Left renal pelvis (tissue), 4 donors: ENCODE results near the gene IL1RL2. TPM values are rescaled to one million over a fixed set of nuclear protein-coding genes. Genes with fewer than 3 reads are reported as not detected.
A peak's percentile ranks its signal among the peaks of the same experiment; 100 is the strongest.

Experiments used
- DNase-seq, 4 donors: peaks; one replicate each; pipeline ENCODE4 v3.0.0-alpha.2; 2013; ENCODE audit warnings: low read depth in 4 of 4, low spot score in 3 of 4
- polyA plus RNA-seq, 4 donors: library from polyadenylated mRNA; unstranded; fragments of 120-200 nt; gene quantifications; one replicate each; pipeline ENCODE4 v1.2.1, GENCODE V29; 2013; ENCODE audit not compliant: insufficient read length in 4 of 4

Gene IL1RL2
- polyA plus RNA-seq, 4 donors, result 0.37 to 1.2 (median 1.1) TPM

DNA sequence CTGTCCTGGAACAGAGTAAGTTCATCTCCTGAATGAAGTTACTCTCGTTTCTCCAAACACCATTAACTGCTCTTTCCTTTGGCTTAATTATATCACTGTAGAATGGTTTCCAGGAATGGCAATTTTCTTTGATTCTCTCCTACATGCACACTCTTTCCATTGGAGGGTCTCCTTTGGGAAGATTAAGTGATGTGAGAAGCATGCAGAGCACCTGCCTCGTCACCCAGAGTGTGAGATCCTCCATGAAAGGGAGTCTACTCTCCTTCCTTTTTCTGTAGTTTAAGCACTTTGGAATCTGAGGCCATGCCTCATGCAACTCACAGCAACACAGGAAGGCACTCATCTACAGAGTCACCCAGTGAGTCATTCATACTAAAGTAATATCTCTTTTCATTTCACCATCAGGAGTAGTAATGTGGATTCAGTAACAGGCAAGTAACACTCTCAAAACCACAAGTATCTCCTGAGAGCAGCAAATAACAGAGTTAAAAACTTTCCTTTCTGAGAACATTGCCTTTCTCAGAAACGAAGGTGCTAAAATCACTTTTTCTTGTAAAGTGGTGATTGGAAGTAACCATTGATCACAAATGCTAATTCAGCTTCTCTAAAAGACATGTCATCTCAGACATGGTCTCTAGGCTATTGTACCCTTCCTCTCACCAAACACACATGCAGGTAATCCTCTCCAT is 71.7 kb downstream of the IL1RL2 start:
- DNase-seq, result no peak

DNA sequence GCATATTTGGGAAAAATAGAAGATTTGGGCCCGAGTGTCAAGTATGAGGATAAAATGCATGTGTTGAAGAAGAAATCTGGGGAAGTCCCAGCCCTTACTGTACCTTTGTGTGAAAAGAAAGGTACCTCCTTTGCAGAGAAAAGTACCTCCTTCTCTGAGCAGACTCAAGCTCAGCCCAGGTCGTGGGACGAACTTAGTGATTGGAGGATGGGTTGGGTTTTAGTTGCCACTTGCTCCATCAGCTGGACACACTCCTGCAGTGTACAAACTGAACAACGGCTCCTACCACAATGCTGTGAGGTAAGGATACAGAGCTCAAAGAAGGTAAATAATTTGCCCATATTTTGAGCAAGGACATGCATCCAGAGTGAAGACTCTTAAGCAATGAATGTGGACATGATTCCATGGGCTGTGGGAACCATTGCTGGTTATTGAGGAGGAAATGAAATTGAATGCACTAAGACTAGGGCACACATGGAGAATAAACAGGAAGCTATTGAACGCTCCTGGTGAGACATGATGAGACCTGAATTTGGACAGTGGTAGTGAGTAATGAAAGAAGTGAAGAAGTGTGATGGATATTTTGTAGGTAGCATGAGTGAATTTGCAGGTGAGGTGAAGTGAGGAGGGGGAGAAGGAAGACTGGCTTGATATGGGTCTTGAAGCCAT is 74.8 kb downstream of the IL1RL2 start:
- no peak for DNase-seq

DNA sequence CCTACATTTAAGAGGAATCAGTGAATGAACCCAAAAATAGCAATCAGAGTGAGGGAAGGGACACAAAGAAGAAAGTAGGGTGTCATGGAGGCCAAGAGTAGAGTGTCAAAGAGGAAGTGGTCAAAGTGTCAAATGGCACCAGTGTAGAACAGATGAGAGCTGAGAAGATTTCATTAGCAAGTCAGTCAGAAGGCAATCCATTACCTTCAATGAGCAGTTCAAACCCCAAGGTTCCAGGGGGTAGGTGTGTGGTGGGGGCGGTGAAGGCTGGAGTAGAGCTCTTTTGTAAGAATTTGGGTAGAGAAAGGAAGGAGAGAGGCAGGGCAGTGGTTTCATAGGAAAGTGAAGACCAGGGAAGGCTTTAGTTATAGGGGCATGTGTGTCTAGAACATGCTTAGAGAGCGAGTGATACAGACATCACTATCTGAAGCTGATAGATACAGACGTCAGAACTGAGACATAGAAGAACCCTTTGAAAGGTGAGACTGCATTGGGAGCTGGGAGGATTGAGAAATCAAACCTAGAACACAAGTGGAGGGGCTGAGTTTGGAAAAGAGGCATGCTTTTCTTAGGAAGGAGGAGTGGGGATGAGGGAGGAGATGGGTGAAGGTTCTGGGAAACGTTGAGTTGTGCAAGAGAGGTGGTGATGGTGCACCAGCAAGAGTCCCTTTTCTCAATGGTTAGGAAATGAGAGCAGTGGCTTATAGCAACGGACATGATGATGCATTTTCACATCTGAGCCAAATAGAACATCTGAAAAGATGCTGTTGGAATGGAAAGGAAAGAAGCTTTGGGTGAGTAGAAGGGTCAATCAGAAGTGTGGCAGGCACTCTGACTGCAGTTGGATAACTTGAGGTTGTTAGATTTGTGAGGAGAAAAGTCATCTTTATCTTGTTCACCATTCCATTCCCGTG is 75.7 kb downstream of the IL1RL2 start:
- no peak for DNase-seq

DNA sequence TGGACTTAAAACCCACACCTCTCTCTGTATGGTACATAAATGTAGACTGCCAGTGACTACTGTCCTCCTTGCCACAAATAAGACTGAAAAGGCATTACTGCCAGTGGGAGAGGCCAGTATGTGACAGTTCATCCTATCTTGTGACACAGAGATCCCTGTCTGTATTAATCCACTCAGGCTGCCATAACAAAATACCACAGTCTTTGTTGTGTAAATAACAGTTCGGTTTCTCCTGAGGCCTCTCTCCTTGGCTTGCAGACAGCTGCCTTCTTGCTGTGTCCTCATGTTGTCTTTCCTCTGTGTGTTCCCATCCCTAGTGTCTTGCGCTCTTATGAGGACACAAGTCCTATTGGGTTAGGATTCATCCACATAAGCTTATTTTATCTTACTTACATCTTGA is 78.1 kb downstream of the IL1RL2 start:
- DNase-seq, result no peak

DNA sequence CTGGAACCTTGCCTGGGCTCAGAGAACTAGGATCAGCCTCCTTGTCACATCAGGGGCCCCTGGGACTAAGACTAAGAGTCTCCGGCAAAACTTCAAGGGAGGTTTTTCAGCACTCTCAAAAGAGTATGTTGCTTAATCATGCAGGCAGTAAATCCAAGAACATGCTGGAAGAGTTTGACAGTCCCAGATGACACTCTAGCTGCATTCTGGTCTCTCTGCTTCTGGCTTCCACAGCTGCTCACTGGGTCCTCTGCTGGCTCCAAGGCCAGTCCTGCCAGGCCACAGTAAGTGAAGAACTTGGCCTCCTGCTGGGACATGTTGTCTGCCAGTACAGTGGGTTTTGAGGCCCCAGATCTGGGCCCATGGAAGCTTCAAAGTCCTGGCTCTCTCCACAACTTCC is 79.4 kb downstream of the IL1RL2 start:
- DNase-seq, result no peak

DNA sequence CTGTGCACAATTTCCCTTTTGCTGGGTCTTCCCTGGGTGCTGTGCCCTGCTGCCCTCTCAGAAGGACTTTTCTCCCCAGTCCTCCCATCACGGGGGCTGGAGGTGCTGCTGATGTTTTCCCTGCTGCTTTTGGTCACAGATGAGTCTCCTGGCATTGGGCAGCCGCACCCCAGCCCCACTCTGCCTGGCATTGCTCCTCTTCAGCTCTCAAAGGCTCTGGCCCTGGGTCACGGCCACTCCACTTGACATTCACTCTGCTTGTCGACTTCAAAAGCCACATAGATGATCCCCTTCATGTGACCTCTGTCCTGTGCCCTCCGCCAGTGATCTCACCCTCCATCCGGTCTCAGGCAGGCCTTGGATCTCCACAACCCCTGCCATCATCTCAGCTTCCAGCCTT is 81.0 kb downstream of the IL1RL2 start:
- DNase-seq, result no peak

DNA sequence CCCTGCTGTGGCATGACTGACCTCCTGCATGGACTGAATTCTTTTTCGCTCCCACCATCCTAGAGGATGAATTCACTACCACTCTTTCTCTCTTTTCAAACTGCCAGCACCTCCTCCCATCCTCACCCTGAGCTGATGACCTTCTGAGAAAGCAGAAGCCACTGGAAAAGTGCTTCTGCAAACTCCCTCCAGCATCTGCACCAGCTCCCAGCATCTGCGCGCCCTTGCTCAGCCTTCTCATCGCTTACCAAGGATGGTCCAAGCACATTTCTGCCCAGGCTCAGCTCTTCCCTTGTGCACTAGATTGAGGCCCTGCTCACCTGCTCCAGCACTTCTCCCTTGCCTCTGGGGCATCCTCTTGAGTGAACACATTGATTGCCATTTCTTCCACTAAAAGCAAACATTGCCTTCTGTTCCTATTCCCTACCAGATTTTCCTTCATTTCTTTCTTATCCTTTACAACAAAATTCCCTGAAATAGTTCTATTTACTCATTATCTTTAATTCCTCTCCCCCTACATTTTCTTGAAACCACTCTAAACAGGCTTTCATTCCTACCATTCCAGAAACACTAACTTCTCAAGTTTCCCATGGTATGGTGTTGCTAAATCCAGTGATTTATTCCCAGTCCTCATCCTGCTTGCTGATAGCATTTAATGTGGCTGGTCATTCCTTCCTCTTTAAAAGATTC is 81.8 kb downstream of the IL1RL2 start:
- peak in 1 of 4 donors; percentile 36 for DNase-seq

DNA sequence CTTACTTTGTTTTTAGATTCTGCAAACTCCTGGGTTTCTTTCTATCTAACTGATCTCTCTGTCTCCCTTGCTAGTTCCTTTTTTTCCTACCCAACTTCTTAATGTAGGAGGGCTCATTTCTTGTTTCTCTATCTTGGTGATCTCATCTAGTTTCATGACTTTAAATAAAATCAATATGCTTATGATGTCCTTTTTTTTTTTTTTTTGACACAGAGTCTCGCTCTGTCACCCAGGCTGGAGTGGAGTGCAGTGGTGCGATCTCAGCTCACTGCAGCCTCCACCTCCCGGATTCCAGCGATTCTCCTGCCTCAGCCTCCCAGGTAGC is 82.3 kb downstream of the IL1RL2 start:
- no peak for DNase-seq

DNA sequence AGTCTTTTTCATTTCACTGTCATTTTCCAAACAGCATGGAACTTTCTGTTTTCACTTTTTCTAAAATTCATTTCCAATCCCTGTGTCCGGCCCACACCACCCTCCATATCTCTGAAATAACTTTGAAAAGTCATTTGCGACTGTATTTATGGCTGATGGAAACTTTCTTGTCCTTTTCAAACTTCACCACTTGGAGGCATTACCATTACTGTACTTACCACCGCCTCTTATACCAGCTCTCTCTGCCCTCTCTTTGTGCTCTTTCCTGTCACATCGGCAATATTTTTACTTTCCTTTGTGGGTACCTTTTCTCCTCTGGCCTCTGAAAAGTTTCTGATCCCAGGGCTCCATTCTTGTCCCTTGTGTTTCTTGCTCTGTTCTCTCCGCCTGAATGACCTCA is 85.0 kb downstream of the IL1RL2 start:
- no peak for DNase-seq

DNA sequence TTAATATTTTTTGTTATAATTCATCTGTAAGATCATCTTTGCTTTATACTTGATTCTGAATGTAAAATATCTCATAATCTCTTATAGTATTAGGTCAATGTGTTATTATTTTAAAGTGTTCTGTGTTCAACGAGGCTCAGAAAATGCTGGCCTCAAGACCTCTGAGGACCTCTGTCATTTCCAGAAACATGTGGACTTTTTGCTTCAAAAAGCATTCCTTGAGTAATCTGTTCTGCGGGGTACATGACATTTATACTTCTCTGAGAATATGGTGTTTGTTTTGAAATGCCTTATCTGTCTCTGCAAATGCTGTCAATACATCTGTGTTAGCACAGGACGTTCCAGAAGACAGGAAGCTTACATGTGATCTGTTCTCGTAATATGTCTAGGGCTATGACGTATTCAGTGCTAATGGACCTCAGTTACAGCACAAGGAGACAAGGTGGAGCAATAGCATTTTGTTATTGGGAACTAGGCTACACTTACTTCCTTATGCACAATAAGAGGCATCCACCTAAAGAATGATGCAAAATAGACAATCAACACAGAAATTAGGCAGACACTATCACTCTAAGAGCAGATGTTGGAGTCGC is 86.9 kb downstream of the IL1RL2 start:
- no peak for DNase-seq

DNA sequence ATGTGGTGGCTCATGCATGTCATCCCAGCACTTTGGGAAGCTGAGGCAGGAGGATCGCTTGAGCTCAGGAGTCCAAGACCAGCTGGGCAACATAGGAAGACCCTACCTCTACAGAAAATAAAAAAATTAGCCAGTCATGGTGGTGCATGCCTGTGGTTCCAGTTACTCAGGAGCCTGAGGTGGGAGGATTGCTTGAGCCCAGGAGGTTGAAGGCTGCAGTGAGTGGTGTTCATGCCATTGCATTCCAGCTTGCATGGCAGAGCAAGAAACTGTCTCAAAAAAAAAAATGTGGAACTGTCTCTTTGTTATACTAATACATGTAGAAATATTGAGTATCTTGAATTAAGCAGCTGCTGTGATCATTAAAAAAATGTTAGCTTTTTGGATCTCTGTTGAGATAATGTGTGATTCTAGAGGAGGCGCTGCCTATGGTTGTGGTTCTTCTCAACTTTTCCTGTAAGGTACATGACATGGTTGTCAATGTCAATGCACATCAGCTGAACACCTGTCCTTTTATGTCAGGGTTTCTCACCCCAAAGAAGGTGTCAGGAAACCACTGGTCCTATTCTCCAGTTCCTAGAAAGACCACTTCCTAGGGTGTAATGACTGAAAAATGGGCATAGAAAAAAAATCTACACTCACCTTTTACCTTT is 89.9 kb downstream of the IL1RL2 start:
- no peak for DNase-seq

DNA sequence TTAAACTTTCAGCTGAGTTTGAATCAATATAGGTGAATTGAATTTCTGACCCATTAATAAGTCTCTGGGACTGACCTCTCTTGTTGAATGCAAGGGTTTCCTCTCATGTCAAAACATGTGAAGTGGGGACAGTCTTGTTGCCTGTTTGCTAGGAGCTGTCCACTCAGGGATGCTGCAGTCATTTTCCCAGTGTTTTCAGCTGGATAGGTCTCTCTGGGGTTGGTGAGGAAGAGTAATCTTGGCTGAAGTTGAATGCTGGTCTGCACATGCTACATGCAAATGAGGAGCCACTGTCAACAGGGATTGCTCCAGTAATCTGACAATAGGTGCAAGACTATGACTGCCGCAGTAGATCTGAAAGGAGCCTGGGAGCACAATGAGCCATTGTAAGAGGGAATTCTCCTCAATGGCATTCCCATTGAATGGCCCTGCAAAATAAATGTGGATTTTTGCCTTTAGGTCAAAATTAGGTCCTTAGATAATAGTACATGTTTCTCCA is 90.4 kb downstream of the IL1RL2 start:
- DNase-seq, result no peak

DNA sequence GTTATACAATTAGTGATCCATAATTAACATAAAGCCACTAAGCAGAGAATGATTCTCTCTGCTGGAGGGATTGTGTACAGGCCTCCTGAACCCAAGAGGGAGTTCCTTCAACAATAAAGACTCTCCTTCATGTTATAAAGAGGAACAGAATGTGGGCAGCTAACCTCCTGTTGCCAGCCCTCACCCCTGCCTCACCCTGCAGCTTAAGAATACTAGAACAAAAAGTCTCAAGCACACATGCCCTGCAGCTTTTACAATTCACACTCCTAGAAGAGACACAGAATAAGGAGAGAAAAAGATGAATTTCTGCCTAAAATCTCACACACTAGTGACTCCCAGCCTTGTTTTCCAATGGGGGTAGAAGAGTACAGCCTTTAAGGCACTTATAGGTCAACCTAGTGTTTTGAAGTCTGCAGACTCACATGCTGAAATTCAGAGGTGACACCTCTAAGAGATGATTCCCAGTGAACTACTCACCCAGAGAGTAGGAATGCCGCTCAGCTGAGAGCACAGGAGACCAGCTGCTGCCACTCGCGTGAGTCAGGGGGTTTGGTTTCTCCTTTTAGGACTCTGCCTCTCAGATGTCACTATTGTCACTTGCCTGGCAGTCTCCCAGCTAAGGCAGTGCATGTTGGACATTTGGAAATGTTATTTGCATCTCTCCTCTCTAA is 92.0 kb downstream of the IL1RL2 start:
- no peak for DNase-seq

DNA sequence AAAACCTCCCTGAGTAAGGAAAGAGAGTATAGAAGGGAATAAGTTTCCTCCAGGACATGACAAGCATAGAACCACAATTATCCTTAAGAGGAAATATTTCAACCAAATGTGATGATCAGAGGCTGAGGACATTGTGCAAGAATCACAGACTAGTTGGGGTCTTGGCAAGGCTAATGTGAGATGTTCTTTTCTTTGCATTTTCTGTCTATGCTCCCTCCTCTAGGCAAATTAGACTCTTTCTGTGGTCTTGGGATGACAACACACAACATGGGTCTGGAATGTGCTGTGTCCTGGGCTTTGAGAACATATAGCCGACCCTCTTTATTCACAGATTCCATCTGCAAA is 92.5 kb downstream of the IL1RL2 start:
- DNase-seq, result no peak

DNA sequence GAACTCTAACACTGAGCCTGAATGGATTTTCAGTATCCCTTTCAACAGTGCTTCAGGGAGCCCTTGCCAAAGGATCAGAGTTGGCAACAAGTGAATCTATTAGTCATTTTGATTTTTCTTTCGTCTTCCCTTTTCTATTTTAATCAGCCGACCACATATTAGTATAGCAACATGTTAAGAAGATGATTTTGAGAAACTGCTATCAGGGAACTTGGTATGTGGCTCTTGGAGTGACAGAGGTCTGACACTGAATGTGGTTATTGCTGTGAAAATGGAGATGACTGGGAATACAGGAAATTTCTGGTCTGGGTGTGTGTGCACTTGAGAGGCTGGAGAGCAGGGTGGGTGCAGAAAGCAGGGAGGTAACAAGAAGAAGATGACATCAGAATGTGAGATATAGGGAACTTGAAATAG is 95.9 kb downstream of the IL1RL2 start:
- DNase-seq, result no peak

DNA sequence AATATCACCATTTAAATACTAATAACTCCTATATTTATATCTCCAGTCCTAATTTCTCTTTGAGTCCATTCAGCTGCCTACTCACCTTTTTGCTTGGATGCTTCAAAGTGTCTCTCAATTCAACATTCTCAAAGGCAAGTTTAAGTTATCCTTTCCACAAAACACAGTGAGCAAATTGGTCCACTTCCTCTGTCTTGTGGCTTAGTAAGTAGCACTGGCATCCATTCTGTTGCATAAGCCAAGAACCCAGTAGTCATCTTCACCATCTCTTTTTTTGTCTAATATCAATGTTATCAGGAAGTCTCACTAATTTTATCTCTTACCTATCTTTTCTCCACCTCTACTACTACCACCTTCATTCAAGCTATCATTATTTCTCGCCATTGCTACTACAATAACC is 97.2 kb downstream of the IL1RL2 start:
- DNase-seq, result no peak

DNA sequence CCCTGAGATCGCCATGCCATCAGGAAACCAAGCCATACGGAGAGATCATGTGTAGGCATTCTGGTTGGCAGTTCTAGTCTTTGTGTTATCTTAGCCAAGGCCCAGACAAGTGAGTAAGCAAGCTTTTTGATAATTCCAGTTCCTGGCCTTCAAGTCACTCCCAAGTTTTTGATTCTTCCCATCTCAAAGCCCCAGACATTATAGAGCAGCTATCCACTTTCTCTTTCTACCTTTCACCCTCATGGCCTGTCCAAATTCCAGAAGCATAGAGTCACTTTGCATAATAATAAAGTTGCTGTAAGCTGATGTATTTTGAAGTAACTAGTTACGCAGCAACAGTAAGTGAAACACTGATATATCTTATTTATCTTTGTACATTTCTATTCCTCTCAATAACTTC is 97.8 kb downstream of the IL1RL2 start:
- no peak for DNase-seq

DNA sequence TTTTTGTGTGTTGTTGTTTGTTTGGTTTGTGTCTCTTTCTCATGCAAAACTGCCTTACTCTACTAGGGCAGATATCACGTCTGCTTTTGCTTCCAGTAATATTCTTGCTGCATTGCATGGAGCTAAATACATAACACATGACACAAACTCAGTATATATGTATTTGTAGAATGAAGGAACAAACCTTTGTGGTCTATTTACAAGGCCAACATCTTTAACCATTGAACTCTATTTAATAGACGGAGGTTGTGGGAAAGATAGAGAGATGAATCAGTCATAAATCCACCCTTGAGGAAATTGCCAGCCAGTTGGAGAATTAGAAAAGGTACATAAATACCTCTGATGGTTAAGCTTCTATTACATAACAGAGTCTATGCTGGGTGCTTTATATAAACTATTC is 98.5 kb downstream of the IL1RL2 start:
- no peak for DNase-seq

DNA sequence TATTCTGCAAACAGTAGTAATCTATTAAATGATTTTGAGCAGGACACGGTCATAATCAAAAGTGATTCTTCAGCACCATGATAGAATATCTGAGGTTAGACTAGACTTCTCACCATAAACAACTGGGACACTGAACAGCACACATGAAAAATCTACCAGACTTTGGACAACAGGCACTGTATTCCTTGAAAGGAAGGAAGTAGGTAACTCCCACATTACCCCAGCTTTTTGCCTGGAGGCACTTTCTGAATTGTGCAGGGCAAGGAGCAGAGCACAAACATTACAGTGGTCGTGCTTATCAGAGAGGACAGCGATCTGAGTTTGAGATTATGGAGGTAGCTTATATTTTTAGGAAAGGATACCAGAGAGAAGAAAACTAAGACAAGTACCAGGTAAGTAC is 99.2 kb downstream of the IL1RL2 start:
- DNase-seq, result no peak

DNA sequence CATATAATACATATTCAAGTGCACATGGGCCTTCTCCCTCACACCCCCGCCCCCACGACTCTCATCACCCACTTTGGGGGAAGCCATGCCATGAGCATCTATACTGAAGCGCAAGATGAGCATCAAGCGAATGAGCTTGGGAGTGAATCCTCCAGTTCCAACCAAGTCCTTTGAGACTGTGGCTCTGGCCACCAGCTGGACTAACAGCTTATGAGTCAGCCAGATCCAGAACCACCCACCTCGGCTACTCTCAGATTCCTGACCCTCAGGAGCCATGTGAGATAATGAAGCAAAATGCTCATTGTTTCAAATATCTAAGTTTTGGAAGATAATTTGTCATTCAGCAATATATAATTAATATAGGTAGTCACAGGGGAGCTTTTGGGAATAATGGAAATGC is 102.3 kb downstream of the IL1RL2 start:
- DNase-seq, result no peak
